MCF 10A (cell line): Measurements from ENCODE around the gene CACNG4. TPM values are rescaled to one million over a fixed set of nuclear protein-coding genes. Genes with fewer than 3 reads are reported as not detected.

Experiments used
- BruUV-seq: library from RNA; stranded (reverse); fragments of 400-500 nt; replicated peaks from 2 replicates; lab custom pipeline; 2021; lab: Mats Ljungman, UMichigan
- CTCF ChIA-PET: fragments of 300-600 bp; sonication (Branson Sonifier 250); formaldehyde crosslinking; extraction: SDS; loops from one replicate; lab custom pipeline; 2021; ENCODE audit warnings: antibody characterized with exemption, inconsistent platforms; lab: Yijun Ruan, JAX
- POLR2A ChIA-PET: fragments of 300-600, 350-650 bp; sonication (Branson Sonifier 250); formaldehyde crosslinking; extraction: SDS; loops from one replicate; lab custom pipeline; 2020; ENCODE audit warnings: antibody characterized with exemption, inconsistent platforms; lab: Yijun Ruan, JAX
- DNase-seq: peaks from one replicate; pipeline ENCODE4 v3.0.0-alpha.2; 2018; ENCODE audit not compliant: unreplicated experiment
- H3K27ac Mint-ChIP-seq: one replicate; pipeline ENCODE4 v1.8.0; 2022; ENCODE audit warnings: mild to moderate bottlenecking, low read depth, mixed read lengths; ENCODE audit not compliant: unreplicated experiment
- H3K27me3 Mint-ChIP-seq: one replicate; pipeline ENCODE4 v1.8.0; 2022; ENCODE audit warnings: mixed read lengths; ENCODE audit not compliant: insufficient read depth, unreplicated experiment
- H3K36me3 Mint-ChIP-seq: one replicate; pipeline ENCODE4 v1.8.0; 2022; ENCODE audit warnings: mild to moderate bottlenecking, moderate library complexity, mixed read lengths; ENCODE audit not compliant: insufficient read depth, unreplicated experiment
- H3K4me1 Mint-ChIP-seq: one replicate; pipeline ENCODE4 v1.8.0; 2022; ENCODE audit warnings: mixed read lengths; ENCODE audit not compliant: insufficient read depth, unreplicated experiment
- H3K4me3 Mint-ChIP-seq: one replicate; pipeline ENCODE4 v1.8.0; 2022; ENCODE audit warnings: mild to moderate bottlenecking, moderate library complexity, mixed read lengths; ENCODE audit not compliant: unreplicated experiment
- H3K9me3 Mint-ChIP-seq: one replicate; pipeline ENCODE4 v1.8.0; 2022; ENCODE audit warnings: mixed read lengths; ENCODE audit not compliant: unreplicated experiment
- intact Hi-C: fragments of 100-400 bp; cut with micrococcal nuclease; formaldehyde crosslinking; loops from 2 replicates; pipeline ENCODE4 v1.14.1; 2022
- total RNA-seq: library from RNA; stranded (reverse); gene quantifications from 2 replicates; pipeline ENCODE4 v1.2.3, GENCODE V29; 2022
- TF ChIP-seq, protein P1 (sequence below): fragments of 200-600 bp; IDR thresholded peaks from one replicate; pipeline ENCODE4 v1.8.0; 2022; ENCODE audit warnings: antibody characterized with exemption, mild to moderate bottlenecking; ENCODE audit not compliant: unreplicated experiment

Gene CACNG4
- total RNA-seq, 1 experiment from 2014 or later, result not detected

DNA sequence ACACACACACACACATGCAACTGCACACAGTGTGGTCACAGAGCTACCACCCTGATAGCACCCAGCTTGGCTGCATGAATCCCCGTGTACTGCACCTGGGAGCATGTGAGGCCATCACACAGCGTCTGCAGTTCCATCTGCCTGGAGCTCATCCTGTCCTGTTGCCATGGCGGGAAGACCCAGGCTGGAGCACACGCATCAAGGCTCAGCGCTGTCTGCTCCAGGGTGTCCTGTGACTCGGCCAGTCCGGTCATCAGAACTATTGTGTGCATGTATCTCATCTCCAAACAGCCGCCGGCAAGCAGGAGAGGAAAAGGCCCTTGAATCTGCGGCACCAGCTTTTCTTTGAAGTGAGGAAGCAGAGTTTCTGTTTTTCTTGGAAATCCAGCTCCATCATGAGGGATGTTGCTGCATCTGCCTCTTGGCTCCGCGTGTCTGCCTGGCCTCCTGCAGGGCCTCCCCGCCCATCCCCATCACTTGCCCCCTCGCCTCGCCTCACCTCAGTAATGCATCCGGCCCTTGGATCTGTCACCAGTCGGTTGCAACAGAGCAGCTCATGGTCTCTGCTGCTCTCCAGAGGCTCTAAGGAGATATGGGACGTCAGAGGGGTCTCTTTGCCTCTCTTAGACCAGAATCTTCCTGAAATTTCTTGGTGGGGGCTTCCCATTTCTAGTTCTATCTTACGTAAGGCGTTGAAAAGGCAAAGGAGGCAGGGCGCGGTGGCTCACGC lies 23.7 kb downstream of the CACNG4 start:
- Mint-ChIP-seq H3K4me3 (no peak overlapping the region), H3K27ac (no peak overlapping the region), H3K27me3 (peaks cover 69% of the 10 kb centered on the region), H3K4me1 (no peaks in the 10 kb centered on the region), H3K9me3 (no peaks in the 10 kb centered on the region), H3K36me3 (no peaks in the 10 kb centered on the region)
- intact Hi-C loops, result no loop called here
- no peak for DNase-seq
- TF ChIP-seq, protein P1, sequence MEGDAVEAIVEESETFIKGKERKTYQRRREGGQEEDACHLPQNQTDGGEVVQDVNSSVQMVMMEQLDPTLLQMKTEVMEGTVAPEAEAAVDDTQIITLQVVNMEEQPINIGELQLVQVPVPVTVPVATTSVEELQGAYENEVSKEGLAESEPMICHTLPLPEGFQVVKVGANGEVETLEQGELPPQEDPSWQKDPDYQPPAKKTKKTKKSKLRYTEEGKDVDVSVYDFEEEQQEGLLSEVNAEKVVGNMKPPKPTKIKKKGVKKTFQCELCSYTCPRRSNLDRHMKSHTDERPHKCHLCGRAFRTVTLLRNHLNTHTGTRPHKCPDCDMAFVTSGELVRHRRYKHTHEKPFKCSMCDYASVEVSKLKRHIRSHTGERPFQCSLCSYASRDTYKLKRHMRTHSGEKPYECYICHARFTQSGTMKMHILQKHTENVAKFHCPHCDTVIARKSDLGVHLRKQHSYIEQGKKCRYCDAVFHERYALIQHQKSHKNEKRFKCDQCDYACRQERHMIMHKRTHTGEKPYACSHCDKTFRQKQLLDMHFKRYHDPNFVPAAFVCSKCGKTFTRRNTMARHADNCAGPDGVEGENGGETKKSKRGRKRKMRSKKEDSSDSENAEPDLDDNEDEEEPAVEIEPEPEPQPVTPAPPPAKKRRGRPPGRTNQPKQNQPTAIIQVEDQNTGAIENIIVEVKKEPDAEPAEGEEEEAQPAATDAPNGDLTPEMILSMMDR, result no peak
- ChIA-PET POLR2A (no interaction called here), CTCF (interaction anchor here (0.8 kb wide), 1 partner anchor 13 kb away, joined by 4 read pairs; no protein-coding TSS in a partner anchor)
- BruUV-seq, result no TSS peak

DNA sequence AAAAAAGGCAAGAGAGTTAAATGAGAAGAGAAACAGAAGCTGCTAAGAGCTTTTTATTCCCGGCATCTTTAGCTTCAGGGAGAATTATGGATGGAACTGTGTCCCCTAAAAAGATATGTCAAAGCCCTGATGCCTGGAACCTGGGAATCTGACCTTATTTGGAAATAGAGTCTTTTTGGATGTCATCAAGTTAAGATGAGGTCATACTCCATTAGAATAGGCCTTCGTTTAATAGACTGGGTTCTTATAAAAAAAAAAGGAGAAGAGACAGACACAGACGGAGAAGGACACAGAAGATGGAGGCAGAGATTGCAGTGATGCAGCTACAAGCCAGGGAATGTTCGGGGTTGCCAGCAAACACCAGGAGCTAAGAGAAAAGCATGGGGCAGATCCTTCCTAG lies 24.6 kb downstream of the CACNG4 start:
- H3K4me1 Mint-ChIP-seq, result no peaks in the 10 kb centered on the region
- H3K27me3 Mint-ChIP-seq, result peaks cover 69% of the 10 kb centered on the region
- no peaks in the 10 kb centered on the region for H3K9me3 Mint-ChIP-seq
- ChIA-PET POLR2A (no interaction called here), CTCF (interaction anchor here (1.1 kb wide), 1 partner anchor 11 kb away, joined by 3 read pairs; no protein-coding TSS in a partner anchor)
- no peak overlapping the region for H3K27ac Mint-ChIP-seq
- TF ChIP-seq, protein P1, result no peak
- no peak overlapping the region for H3K4me3 Mint-ChIP-seq
- no peaks in the 10 kb centered on the region for H3K36me3 Mint-ChIP-seq
- intact Hi-C loops, result no loop called here
- no TSS peak for BruUV-seq
- DNase-seq, result no peak

DNA sequence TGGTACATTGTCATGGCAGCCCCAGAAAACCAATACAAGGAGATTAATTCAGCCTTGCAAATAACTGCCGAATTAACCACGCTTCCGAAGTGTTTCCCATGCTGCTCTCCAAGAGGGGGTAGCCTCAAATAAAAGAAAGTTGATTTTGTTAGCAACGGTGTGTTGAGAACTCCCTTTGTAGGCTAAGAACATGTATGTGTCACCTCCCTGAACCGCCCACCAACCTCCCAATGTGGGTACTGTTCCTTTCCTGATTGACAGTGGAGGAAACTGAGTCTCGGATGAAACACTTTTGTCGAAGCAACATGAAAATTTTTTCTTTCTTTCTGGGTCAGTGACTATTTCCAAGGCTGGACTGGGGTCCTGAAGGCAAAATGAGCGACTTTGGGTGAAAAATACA lies 25.1 kb downstream of the CACNG4 start:
- Mint-ChIP-seq H3K9me3 (no peaks in the 10 kb centered on the region), H3K36me3 (no peaks in the 10 kb centered on the region), H3K27me3 (peaks cover 69% of the 10 kb centered on the region), H3K4me3 (no peak overlapping the region), H3K4me1 (no peaks in the 10 kb centered on the region), H3K27ac (no peak overlapping the region)
- DNase-seq, result no peak
- CTCF ChIA-PET, result interaction anchor here (1.1 kb wide), 1 partner anchor 10 kb away, joined by 3 read pairs; no protein-coding TSS in a partner anchor
- BruUV-seq, result no TSS peak
- POLR2A ChIA-PET, result interaction anchor here (0.8 kb wide), 1 partner anchor 10 kb away, joined by 3 read pairs; no protein-coding TSS in a partner anchor
- intact Hi-C loops, result no loop called here
- TF ChIP-seq, protein P1, result no peak

DNA sequence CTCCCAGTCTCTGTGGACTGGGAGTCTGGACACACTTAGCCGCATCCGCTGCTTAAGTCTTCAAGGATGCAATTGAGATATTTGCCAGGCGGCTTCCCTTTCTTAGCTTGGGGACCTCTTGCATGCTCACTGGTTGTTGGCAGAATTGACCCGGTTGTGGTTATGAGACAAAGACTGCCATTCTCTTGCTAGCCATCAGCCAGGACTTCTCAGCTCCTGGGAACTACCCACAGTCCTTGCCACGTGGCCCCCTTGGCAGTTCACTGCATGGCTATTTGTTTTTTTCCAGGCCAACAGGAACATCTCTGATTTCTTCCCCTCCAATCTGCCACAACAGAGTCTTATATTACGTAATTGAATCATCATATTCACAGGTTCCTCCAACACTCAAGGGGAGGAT lies 25.5 kb downstream of the CACNG4 start:
- no TSS peak for BruUV-seq
- CTCF ChIA-PET, result no interaction called here

More for the DNA sequence above, 25.5 kb downstream of the CACNG4 start:
- DNase-seq, result no peak
- TF ChIP-seq, protein P1, result no peak
- POLR2A ChIA-PET, result interaction anchor here (0.8 kb wide), 1 partner anchor 9 kb away, joined by 3 read pairs; no protein-coding TSS in a partner anchor
- Mint-ChIP-seq H3K27ac (no peak overlapping the region), H3K27me3 (peaks cover 64% of the 10 kb centered on the region), H3K4me1 (no peaks in the 10 kb centered on the region), H3K9me3 (no peaks in the 10 kb centered on the region), H3K4me3 (no peak overlapping the region), H3K36me3 (no peaks in the 10 kb centered on the region)
- intact Hi-C loops, result no loop called here
